RWPE2 (cell line): ENCODE results near the gene PROSER3.

Experiments used
- ATAC-seq: fragments of 200-7000 bp; cut with Tn5 transposase; 3 replicates; pipeline ENCODE4 v1.9.1; 2021; ENCODE audit warnings: low read depth
- DNase-seq: peaks from one replicate; pipeline ENCODE4 v3.0.0-alpha.2; 2020; ENCODE audit warnings: low spot score
- H3K27ac ChIP-seq: fragments of 450-650 bp; 2 replicates; pipeline ENCODE4 v1.5.1; 2017; ENCODE audit warnings: mild to moderate bottlenecking; ENCODE audit not compliant: poor library complexity, severe bottlenecking
- H3K27me3 ChIP-seq: fragments of 250-450 bp; sonication (Bioruptor Pico); 2 replicates; pipeline ENCODE4 v1.5.1; 2021; ENCODE audit warnings: mild to moderate bottlenecking, moderate library complexity; ENCODE audit not compliant: insufficient read depth, poor library complexity, severe bottlenecking
- H3K36me3 ChIP-seq: fragments of 250-450 bp; sonication (Bioruptor Pico); 2 replicates; pipeline ENCODE4 v1.5.1; 2020; ENCODE audit warnings: low read depth, mild to moderate bottlenecking, moderate library complexity
- H3K4me1 ChIP-seq: fragments of 250-450 bp; sonication (Bioruptor Pico); 2 replicates; pipeline ENCODE4 v1.5.1; 2021; ENCODE audit warnings: mild to moderate bottlenecking, moderate library complexity; ENCODE audit not compliant: insufficient read depth, poor library complexity, severe bottlenecking
- H3K4me3 ChIP-seq: fragments of 250-450 bp; sonication (Bioruptor Pico); 2 replicates; pipeline ENCODE4 v1.5.1; 2021; ENCODE audit warnings: mild to moderate bottlenecking, moderate library complexity; ENCODE audit not compliant: severe bottlenecking
- H3K9me3 ChIP-seq: fragments of 250-450 bp; sonication (Bioruptor Pico); 2 replicates; pipeline ENCODE4 v1.5.1; 2021; ENCODE audit warnings: mild to moderate bottlenecking, moderate library complexity; ENCODE audit not compliant: severe bottlenecking
- CTCF ChIP-seq: fragments of 450-650 bp; IDR thresholded peaks from one replicate; pipeline ENCODE4 v1.5.1; 2017; ENCODE audit warnings: mild to moderate bottlenecking, moderate library complexity; ENCODE audit not compliant: poor library complexity, severe bottlenecking

The PROSER3 gene

GRCh38 chr19:35738021-35738886, 19.7 kb upstream of the PROSER3 start:
- no peak for TF ChIP-seq CTCF
- no peaks in the 10 kb centered on the region for H3K27me3 ChIP-seq

DNA sequence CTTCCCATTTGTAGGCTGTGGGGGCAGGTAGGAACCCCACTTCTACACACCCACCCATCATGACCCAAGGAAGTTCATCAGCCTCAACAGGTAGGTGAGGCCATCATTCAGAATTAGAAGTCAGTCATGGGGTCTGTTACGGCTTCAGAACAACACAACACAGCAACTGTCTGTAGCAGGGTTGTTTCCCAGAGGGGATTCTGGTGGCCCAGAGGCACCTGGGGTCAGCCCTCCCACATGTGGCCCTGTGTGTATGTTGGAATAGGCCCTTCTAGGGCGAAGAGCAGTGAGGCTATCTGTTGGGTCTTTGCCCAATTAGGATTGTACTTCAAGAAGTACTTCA, 19.1 kb upstream of the PROSER3 start:
- ATAC-seq (no peak), DNase-seq (no peak)
- no peak for TF ChIP-seq CTCF
- Histone ChIP-seq H3K9me3 (no peaks in the 10 kb centered on the region), H3K4me1 (no peaks in the 10 kb centered on the region), H3K4me3 (no peak overlapping the region), H3K36me3 (peaks cover 44% of the 10 kb centered on the region), H3K27me3 (no peaks in the 10 kb centered on the region), H3K27ac (no peak overlapping the region)

More at GRCh38 chr19:35738021-35738886, 19.7 kb upstream of the PROSER3 start:
- ATAC-seq (no peak), DNase-seq (no peak)
- Histone ChIP-seq H3K4me1 (no peaks in the 10 kb centered on the region), H3K27ac (no peak overlapping the region), H3K4me3 (no peak overlapping the region), H3K36me3 (peaks cover 49% of the 10 kb centered on the region), H3K9me3 (no peaks in the 10 kb centered on the region)

GRCh38 chr19:35739275-35740107, 18.5 kb upstream of the PROSER3 start:
- Histone ChIP-seq H3K27ac (no peak overlapping the region), H3K27me3 (no peaks in the 10 kb centered on the region), H3K36me3 (peaks cover 37% of the 10 kb centered on the region), H3K9me3 (no peaks in the 10 kb centered on the region), H3K4me1 (no peaks in the 10 kb centered on the region), H3K4me3 (peak overlapping the region; percentile 38)
- DNase-seq (no peak), ATAC-seq (no peak)
- TF ChIP-seq CTCF = no peak

DNA sequence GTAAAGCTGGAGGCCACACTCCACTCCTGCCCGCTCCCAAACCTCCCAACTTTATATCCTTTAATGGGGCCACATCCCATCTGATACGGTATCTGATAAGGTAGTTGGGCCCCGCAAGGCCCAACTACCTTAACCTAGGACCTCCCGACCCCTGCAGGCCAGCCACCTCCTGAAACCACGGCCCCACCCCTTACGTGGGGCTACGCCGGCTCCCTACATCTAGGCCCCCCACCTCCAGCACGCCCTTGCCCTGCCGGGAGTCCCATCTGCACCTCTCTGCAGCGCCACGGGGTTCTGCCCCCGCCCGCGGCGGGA, 17.9 kb upstream of the PROSER3 start:
- H3K27ac ChIP-seq = no peak overlapping the region
- H3K9me3 ChIP-seq = no peaks in the 10 kb centered on the region
- no peaks in the 10 kb centered on the region for H3K4me1 ChIP-seq
- TF ChIP-seq CTCF = no peak
- DNase-seq (no peak), ATAC-seq (peak; percentile 8; the same call in 1 of the 3 replicates)
- H3K4me3 ChIP-seq = peak overlapping the region; percentile 38
- H3K36me3 ChIP-seq = peaks cover 34% of the 10 kb centered on the region
- no peaks in the 10 kb centered on the region for H3K27me3 ChIP-seq
